OCI-LY3 (cell line): ENCODE data around the gene GNE.
"Not testable (repeated sequence)": the region's sequence is repeated elsewhere in the genome, so short reads cannot be mapped to it uniquely, and the experiment has no call there.

Source experiments
- H2AFZ ChIP-seq: fragments of 200-600, 300-600 bp; shearing (Covaris generic); 2 replicates; pipeline ENCODE4 v1.6.0; 2014; ENCODE audit warnings: antibody characterized with exemption, low read depth, low read length
- H3K27ac ChIP-seq: fragments of 200-600, 300-600 bp; sonication (generic); 2 replicates; pipeline ENCODE4 v1.5.1; 2014; ENCODE audit warnings: mild to moderate bottlenecking, low read length, moderate library complexity, mixed read lengths
- H3K27me3 ChIP-seq: fragments of 200-600, 300-600 bp; sonication (generic); 2 replicates; pipeline ENCODE4 v1.6.1; 2014; ENCODE audit warnings: low read depth, low read length, mixed read lengths
- H3K36me3 ChIP-seq: fragments of 200-600, 300-600 bp; sonication (generic); replicated peaks from 2 replicates; pipeline ENCODE3; 2014; ENCODE audit warnings: low read depth, low read length, mixed read lengths
- H3K4me1 ChIP-seq: fragments of 300-600, 200-600 bp; sonication (generic); 2 replicates; pipeline ENCODE4 v1.6.1; 2014; ENCODE audit warnings: low read length, mixed read lengths
- H3K4me2 ChIP-seq: fragments of 200-600, 300-600 bp; sonication (generic); 2 replicates; pipeline ENCODE4 v1.6.1; 2014; ENCODE audit warnings: low read length, mixed read lengths
- H3K4me3 ChIP-seq: fragments of 300-600, 200-600 bp; sonication (generic); 2 replicates; pipeline ENCODE4 v1.5.1; 2014; ENCODE audit warnings: antibody characterized with exemption, mild to moderate bottlenecking, low read length, moderate library complexity
- H3K79me2 ChIP-seq: fragments of 300-600, 200-600 bp; shearing (Covaris generic); 2 replicates; pipeline ENCODE4 v1.6.1; 2014; ENCODE audit warnings: mild to moderate bottlenecking, low read length, mixed read lengths
- H3K9ac ChIP-seq: fragments of 300-600, 200-600 bp; shearing (Covaris generic); 2 replicates; pipeline ENCODE4 v1.6.0; 2014; ENCODE audit warnings: mild to moderate bottlenecking, low read length, moderate library complexity
- H3K9me3 ChIP-seq: fragments of 200-600, 300-600 bp; shearing (Covaris generic); 2 replicates; pipeline ENCODE4 v1.6.1; 2014; ENCODE audit warnings: low read length, mixed read lengths; ENCODE audit not compliant: insufficient read depth
- H4K20me1 ChIP-seq: fragments of 200-600, 300-600 bp; sonication (generic); 2 replicates; pipeline ENCODE4 v1.6.1; 2016; ENCODE audit warnings: low read length, mixed read lengths; ENCODE audit not compliant: insufficient read depth
- EZH2phosphoT487 ChIP-seq: fragments of 200-600 bp; shearing (Covaris generic); IDR thresholded peaks from 2 replicates; pipeline ENCODE4 v1.6.1; 2018; ENCODE audit warnings: antibody characterized with exemption, mixed run types, low read depth
- TF ChIP-seq, protein P1 (sequence below): fragments of 200-600, 300-600 bp; sonication (generic); IDR thresholded peaks from 2 replicates; pipeline ENCODE4 v1.5.1; 2014; ENCODE audit warnings: antibody characterized with exemption, low read length, low read depth

GNE gene

DNA sequence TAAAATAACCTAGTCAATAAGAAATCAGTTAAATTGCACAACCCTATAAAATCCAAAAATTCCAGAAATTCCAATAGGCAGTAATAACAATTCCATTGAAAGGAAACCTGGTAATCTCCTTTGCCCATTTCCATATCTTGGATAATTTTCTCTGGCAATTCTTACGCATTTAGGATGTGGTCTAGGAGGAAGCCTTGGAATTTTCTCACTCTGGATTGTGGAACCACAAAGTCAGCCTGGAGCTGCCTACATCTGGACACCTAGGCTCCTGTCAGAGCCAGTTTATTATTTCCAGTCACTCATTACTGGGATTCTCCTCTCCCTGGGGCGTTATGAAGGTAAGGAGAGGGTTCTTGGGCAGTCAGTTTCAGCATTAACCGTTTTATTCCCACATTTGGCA, 40.3 kb upstream of the GNE start:
- Histone ChIP-seq H3K27ac (no peak overlapping the region), H3K79me2 (no peaks in the 10 kb centered on the region), H3K9me3 (no peaks in the 10 kb centered on the region), H3K4me3 (no peak overlapping the region), H3K4me2 (no peak overlapping the region), H3K4me1 (no peaks in the 10 kb centered on the region), H3K9ac (no peak overlapping the region), H4K20me1 (no peaks in the 10 kb centered on the region), H2AFZ (no peak overlapping the region), H3K36me3 (no peaks in the 10 kb centered on the region), H3K27me3 (no peaks in the 10 kb centered on the region)
- TF ChIP-seq, protein P1, sequence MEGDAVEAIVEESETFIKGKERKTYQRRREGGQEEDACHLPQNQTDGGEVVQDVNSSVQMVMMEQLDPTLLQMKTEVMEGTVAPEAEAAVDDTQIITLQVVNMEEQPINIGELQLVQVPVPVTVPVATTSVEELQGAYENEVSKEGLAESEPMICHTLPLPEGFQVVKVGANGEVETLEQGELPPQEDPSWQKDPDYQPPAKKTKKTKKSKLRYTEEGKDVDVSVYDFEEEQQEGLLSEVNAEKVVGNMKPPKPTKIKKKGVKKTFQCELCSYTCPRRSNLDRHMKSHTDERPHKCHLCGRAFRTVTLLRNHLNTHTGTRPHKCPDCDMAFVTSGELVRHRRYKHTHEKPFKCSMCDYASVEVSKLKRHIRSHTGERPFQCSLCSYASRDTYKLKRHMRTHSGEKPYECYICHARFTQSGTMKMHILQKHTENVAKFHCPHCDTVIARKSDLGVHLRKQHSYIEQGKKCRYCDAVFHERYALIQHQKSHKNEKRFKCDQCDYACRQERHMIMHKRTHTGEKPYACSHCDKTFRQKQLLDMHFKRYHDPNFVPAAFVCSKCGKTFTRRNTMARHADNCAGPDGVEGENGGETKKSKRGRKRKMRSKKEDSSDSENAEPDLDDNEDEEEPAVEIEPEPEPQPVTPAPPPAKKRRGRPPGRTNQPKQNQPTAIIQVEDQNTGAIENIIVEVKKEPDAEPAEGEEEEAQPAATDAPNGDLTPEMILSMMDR, result no peak
- no peak for TF ChIP-seq EZH2phosphoT487

- Histone ChIP-seq H3K4me2 (no peak overlapping the region), H3K79me2 (no peaks in the 10 kb centered on the region), H3K27me3 (no peaks in the 10 kb centered on the region), H2AFZ (no peak overlapping the region), H3K27ac (no peak overlapping the region), H3K4me3 (no peak overlapping the region), H3K36me3 (no peaks in the 10 kb centered on the region), H3K9me3 (no peaks in the 10 kb centered on the region), H3K4me1 (no peaks in the 10 kb centered on the region), H3K9ac (no peak overlapping the region), H4K20me1 (no peaks in the 10 kb centered on the region)
- TF ChIP-seq, protein P1, result no peak
- TF ChIP-seq EZH2phosphoT487, result no peak
Measured at GRCh38 chr9:36297798-36298197, 39.5 kb upstream of the GNE start.

DNA sequence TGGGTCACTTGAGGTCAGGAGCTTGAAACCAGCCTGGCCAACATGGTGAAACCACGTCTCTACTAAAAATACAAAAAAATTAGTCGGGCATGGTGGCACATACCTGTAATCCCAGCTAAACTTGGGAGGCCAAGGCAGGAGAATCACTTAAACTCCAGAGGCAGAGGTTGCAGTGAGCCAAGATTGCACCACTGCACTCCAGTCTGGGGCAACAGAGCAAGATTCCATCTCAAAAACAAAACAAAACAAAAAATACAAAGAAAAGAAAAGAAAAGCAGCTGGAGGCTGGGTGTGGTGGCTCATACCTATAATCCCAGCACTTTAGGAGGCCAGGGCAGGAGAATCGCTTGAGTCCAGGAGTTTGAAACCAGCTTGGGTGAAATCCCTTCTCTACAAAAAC, 36.7 kb upstream of the GNE start:
- H3K27me3 ChIP-seq, H3K9me3 ChIP-seq, H4K20me1 ChIP-seq, H3K4me1 ChIP-seq, H3K36me3 ChIP-seq, H3K4me3 ChIP-seq, H2AFZ ChIP-seq, H3K4me2 ChIP-seq, H3K79me2 ChIP-seq, H3K9ac ChIP-seq, H3K27ac ChIP-seq: not testable (repeated sequence)

DNA sequence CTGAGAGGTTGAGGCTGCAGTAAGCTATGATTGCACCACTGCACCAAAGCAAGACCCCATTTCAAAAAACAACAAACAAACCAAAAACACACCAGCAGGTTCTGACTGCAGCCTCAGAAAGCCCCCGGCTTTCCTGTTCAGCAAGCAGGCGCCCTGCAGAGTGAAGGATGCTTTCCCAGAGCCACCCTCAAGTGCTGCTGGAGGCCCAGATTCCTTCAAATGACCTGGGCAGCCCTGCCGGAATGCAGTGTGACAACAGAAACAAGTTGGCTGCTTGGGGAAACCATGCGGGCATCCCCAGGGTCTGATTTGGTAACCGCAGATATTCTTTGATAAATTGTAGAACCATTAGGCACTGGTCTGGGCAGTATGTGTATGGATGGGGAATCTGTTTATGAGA, 35.7 kb upstream of the GNE start:
- no peak overlapping the region for H3K27ac ChIP-seq
- H3K4me3 ChIP-seq, result no peak overlapping the region
- TF ChIP-seq, protein P1, result no peak
- TF ChIP-seq EZH2phosphoT487, result no peak
- H3K27me3 ChIP-seq, result no peaks in the 10 kb centered on the region
- no peaks in the 10 kb centered on the region for H3K9me3 ChIP-seq
- no peak overlapping the region for H2AFZ ChIP-seq
- H3K9ac ChIP-seq, result no peak overlapping the region
- no peaks in the 10 kb centered on the region for H3K4me1 ChIP-seq
- H3K36me3 ChIP-seq, result no peaks in the 10 kb centered on the region
- H3K4me2 ChIP-seq, result no peak overlapping the region
- no peaks in the 10 kb centered on the region for H4K20me1 ChIP-seq
- H3K79me2 ChIP-seq, result no peaks in the 10 kb centered on the region

DNA sequence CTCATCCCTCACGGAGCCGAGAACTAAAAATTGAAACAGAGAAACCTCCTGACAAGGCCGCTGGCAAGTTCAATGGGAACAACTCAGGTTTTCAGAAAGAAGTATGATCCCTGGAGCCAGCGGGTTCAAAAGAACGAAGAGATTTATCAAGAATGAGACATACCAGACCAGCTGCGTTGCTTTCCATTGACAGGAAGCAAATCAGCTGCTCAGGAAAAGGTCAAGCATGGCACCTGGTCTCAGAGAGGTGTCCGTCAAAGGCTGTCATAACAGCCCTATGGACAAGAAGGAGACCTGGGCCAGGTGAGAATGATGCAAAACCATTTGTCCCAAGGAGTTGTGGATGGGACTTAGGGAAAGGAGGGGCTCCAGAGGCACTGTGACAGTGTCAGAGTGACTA, 34.9 kb upstream of the GNE start:
- H3K4me1 ChIP-seq, result no peaks in the 10 kb centered on the region

More for the DNA sequence above, 34.9 kb upstream of the GNE start:
- H3K9me3 ChIP-seq, result no peaks in the 10 kb centered on the region
- no peaks in the 10 kb centered on the region for H4K20me1 ChIP-seq
- no peak overlapping the region for H3K9ac ChIP-seq
- H3K36me3 ChIP-seq, result no peaks in the 10 kb centered on the region
- no peaks in the 10 kb centered on the region for H3K27me3 ChIP-seq
- TF ChIP-seq EZH2phosphoT487, result no peak
- TF ChIP-seq, protein P1, result no peak
- no peak overlapping the region for H2AFZ ChIP-seq
- H3K4me2 ChIP-seq, result no peak overlapping the region
- H3K79me2 ChIP-seq, result no peaks in the 10 kb centered on the region
- H3K4me3 ChIP-seq, result no peak overlapping the region
- H3K27ac ChIP-seq, result no peak overlapping the region
